ENCODE data around the gene IYD.

DNA sequence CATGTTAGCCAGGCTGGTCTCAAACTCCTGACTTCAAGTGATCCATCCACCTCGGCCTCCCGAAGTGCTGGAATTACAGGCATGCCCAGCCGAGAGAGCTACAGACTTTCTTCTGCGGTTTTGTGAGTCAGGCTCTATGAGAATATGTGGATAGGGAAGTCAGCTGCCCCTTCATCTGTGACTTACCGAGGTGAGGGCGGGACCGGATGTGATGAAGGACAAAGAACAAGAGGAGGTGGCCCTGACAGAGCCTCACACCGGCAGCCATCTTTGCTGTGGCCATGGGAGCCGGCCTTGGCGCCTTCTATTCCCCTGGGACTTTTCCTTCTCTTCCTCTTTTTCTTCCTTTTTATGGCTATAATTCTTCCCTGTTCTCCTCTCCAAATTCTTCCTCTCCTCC is 67.0 kb downstream of the IYD start:
- TF ChIP-seq POLR2AphosphoS5 (IDR thresholded peaks at IDR 0.05; ENCODE audit: borderline replicate concordance, low read depth, low read length) (no peak), EZH2 (IDR thresholded peaks at IDR 0.05) (no peak), FOXP2 (optimal IDR thresholded peaks at IDR 0.05; ENCODE audit: control extremely low read depth, extremely low read length, insufficient read depth) (no peak)

Data from SK-N-MC (cell line).